ENCODE results near the gene SLC28A2.

SLC28A2 gene

GRCh38 chr15:45326741-45327140, 74.7 kb downstream of the SLC28A2 start:
- no peak for DNase-seq (ENCODE audit: low spot score)

All from hematopoietic multipotent progenitor cell treated with erythropoietin and hydrocortisone succinate and interleukin-3 and kit ligand, for 15 days (in vitro differentiated cells).